GM18505 (cell line): ENCODE results near the gene SETD3.
"Not testable (repeated sequence)": the region's sequence is repeated elsewhere in the genome, so short reads cannot be mapped to it uniquely, and the experiment has no call there.

Experiments used
- ATAC-seq: cut with Tn5 transposase; IDR thresholded peaks from one replicate; pipeline ENCODE4 v1.9.1; 2021; ENCODE audit not compliant: unreplicated experiment
- POLR2A ChIP-seq: IDR thresholded peaks from 4 replicates; pipeline ENCODE4 v1.6.1; 2011; ENCODE audit warnings: borderline replicate concordance; ENCODE audit not compliant: insufficient read depth, insufficient read length; ENCODE audit errors: extremely low read depth

SETD3 gene

DNA sequence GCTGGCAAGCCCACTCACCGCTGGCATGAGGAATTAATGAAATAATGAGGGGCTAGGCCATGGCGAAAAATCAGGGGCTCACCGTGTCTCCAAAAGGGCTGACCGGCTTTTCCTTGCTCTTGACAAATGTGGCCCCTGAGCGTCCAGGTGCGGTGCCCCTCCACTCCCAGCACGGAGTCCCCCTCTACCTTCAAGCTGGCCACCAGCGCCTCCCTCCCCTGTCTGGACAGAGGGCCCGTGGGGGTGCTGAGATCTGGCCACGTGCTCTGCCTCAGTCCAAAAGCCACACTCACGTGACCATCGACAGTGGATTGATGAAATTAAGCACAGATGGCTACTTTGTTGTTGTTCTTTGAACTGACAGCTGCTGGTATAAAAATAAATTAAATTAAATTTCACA lies 129.9 kb downstream of the SETD3 start:
- no peak for TF ChIP-seq POLR2A
- ATAC-seq, result no peak

DNA sequence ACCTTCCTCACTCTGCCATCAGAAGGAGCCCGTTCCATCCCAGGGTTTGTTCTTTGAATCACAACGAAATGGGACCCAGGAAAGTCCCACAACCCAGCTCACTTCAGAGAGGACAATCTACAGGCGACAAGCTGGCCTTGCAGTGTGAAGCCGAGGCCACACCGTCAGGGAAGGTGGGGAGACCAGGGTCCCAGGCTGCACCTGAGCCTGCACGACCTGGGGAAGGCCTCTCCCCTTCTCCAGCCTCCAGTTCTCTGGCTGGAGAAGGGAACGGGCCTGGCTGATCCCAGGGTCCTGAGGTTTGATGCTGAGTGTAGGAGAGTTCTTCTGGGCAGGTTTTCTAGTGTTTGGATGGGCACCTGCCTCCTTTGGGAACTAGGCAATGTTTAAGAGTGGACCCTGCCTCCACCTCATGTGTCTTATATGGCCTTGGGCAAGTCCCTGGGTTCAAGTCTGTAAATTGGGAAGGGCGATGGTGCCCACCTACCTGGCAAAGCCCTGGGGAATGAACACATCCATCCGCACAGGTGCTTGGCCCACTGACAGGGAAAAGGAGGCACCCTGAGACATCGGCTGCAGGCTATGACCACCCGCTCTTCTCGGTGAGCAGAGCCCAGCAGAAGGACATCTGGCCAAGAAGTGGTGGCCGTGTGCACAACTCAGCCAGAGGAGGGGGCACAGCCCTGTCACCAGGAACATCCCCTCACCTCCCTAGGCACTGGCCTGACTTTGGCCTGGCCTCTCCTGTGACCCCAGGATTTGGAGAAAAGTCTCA lies 130.8 kb downstream of the SETD3 start:
- ATAC-seq, result no peak
- no peak for TF ChIP-seq POLR2A

DNA sequence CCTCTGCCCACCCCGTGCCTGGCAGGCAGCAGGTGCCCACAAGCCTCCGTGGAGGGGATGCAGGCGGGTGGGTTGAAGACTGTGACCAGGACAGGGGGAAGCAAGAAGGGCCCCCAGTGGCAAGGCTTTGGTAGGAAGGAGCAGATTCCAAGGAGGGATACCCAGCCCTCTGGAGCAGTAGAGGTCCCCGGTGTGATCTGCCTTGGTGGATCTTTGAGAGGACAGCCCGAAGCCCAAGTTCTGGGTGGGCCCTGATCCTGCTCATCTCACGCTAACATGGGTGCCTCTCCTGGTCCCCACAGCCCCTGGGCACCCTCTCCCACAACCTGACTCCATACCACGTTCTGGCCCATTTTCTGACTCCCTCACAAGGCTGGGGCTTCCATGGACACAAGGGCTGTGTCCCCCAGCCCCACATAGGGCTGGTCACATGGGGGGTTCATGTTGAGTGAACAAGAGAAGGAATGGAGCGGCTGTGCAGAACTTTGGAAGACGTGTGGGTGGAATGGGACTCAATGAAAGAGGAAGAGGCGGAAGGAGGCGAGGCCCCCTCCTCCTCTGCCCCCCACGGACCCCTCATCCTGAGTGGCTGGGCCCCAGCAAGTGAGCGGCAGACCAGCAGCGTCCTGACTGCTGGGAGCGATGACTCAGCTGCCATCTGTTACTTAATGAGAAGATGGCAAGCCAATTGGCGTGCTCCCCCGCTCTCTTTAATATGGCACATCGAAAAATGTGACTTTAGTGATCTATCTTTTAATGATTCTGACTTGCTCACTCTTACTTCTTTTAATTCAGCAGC lies 131.6 kb downstream of the SETD3 start:
- TF ChIP-seq POLR2A, result no peak
- ATAC-seq, result no peak

DNA sequence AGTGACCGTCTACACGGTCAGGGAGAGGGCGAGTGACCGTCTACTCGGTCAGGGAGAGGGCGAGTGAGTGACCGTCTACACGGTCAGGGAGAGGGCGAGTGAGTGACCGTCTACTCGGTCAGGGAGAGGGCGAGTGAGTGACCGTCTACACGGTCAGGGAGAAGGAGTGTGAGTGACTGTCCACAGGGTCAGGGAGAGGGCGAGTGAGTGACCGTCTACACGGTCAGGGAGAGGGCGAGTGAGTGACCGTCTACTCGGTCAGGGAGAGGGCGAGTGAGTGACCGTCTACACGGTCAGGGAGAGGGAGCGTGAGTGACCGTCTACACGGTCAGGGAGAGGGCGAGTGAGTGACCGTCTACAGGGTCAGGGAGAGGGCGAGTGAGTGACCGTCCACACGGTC lies 132.4 kb downstream of the SETD3 start:
- not testable (repeated sequence) for ATAC-seq
